H9 (cell line): ENCODE results near the gene PPIH. TPM values are rescaled to one million over a fixed set of nuclear protein-coding genes. Genes with fewer than 3 reads are reported as not detected.

Experiments used
- DNase-seq: peaks from one replicate; pipeline ENCODE4 v3.0.0-alpha.2; 2017
- H2AFZ ChIP-seq: one replicate; pipeline ENCODE4 v1.6.1; 2013; ENCODE audit warnings: mild to moderate bottlenecking, low read length, control low read depth, moderate library complexity
- H2AK5ac ChIP-seq: 2 replicates; pipeline ENCODE4 v1.6.1; 2013; ENCODE audit warnings: low read length, control low read depth, mixed read lengths; ENCODE audit not compliant: insufficient read length
- H2BK120ac ChIP-seq: one replicate; pipeline ENCODE4 v1.6.1; 2013; ENCODE audit warnings: low read depth, mild to moderate bottlenecking, low read length, control low read depth, inconsistent platforms; ENCODE audit not compliant: poor library complexity, severe bottlenecking
- H2BK12ac ChIP-seq: 2 replicates; pipeline ENCODE4 v1.6.1; 2013; ENCODE audit warnings: low read length, control low read depth, mixed read lengths, low read depth; ENCODE audit not compliant: insufficient read length
- H2BK15ac ChIP-seq: 2 replicates; pipeline ENCODE4 v1.6.1; 2013; ENCODE audit warnings: low read depth, low read length, control low read depth
- H2BK20ac ChIP-seq: one replicate; pipeline ENCODE4 v1.6.1; 2013; ENCODE audit warnings: low read depth, mild to moderate bottlenecking, low read length, control low read depth, inconsistent platforms; ENCODE audit not compliant: poor library complexity, severe bottlenecking
- H2BK5ac ChIP-seq: 2 replicates; pipeline ENCODE4 v1.6.1; 2013; ENCODE audit warnings: low read length, control low read depth, mixed read lengths; ENCODE audit not compliant: insufficient read length
- H3K14ac ChIP-seq: 2 replicates; pipeline ENCODE4 v1.6.1; 2013; ENCODE audit warnings: low read length, control low read depth; ENCODE audit not compliant: insufficient read depth
- H3K18ac ChIP-seq: 2 replicates; pipeline ENCODE4 v1.6.1; 2013; ENCODE audit warnings: low read depth, mild to moderate bottlenecking, mixed read lengths, low read length, control low read depth; ENCODE audit not compliant: insufficient read length
- H3K23ac ChIP-seq: 2 replicates; pipeline ENCODE4 v1.6.1; 2013; ENCODE audit warnings: low read length, control low read depth, mixed read lengths, low read depth; ENCODE audit not compliant: insufficient read length
- H3K23me2 ChIP-seq: 2 replicates; pipeline ENCODE4 v1.6.1; 2013; ENCODE audit warnings: low read depth, mild to moderate bottlenecking, mixed read lengths, low read length, control low read depth; ENCODE audit not compliant: insufficient read length, poor library complexity, severe bottlenecking
- H3K27ac ChIP-seq: 2 replicates; pipeline ENCODE4 v1.5.1; 2013; ENCODE audit warnings: low read length, control low read depth, mixed read lengths, low read depth; ENCODE audit not compliant: insufficient read length
- H3K27me3 ChIP-seq: 2 replicates; pipeline ENCODE4 v1.6.1; 2013; ENCODE audit warnings: low read length, control low read depth, inconsistent platforms; ENCODE audit not compliant: insufficient read depth
- H3K4ac ChIP-seq: 2 replicates; pipeline ENCODE4 v1.6.1; 2013; ENCODE audit warnings: low read depth, mild to moderate bottlenecking, control low read depth, inconsistent platforms, low read length, moderate library complexity
- H3K4me1 ChIP-seq: 2 replicates; pipeline ENCODE4 v1.6.1; 2013; ENCODE audit warnings: low read length, control low read depth, inconsistent platforms; ENCODE audit not compliant: insufficient read depth
- H3K4me2 ChIP-seq: 2 replicates; pipeline ENCODE4 v1.6.1; 2013; ENCODE audit warnings: low read length, control low read depth, mixed read lengths; ENCODE audit not compliant: insufficient read length, insufficient read depth
- H3K56ac ChIP-seq: 2 replicates; pipeline ENCODE4 v1.6.1; 2013; ENCODE audit warnings: low read depth, mild to moderate bottlenecking, mixed read lengths, low read length, control low read depth; ENCODE audit not compliant: insufficient read length
- H3K79me1 ChIP-seq: 2 replicates; pipeline ENCODE4 v1.6.1; 2013; ENCODE audit warnings: low read depth, mild to moderate bottlenecking, moderate library complexity, low read length, control low read depth, inconsistent platforms; ENCODE audit not compliant: insufficient read depth, poor library complexity, severe bottlenecking
- H3K79me2 ChIP-seq: 2 replicates; pipeline ENCODE4 v1.6.1; 2013; ENCODE audit warnings: low read length, control low read depth, inconsistent platforms; ENCODE audit not compliant: insufficient read depth
- H3K9ac ChIP-seq: 2 replicates; pipeline ENCODE4 v1.6.1; 2013; ENCODE audit warnings: low read length, control low read depth, mixed read lengths; ENCODE audit not compliant: insufficient read length; ENCODE audit errors: extremely low read depth
- H3K9me3 ChIP-seq: one replicate; pipeline ENCODE4 v1.6.1; 2013; ENCODE audit warnings: low read depth, low read length, inconsistent platforms; ENCODE audit not compliant: control insufficient read depth
- H3T11ph ChIP-seq: one replicate; pipeline ENCODE4 v1.6.1; 2013; ENCODE audit warnings: mild to moderate bottlenecking, low read length, control low read depth, inconsistent platforms
- H4K20me1 ChIP-seq: one replicate; pipeline ENCODE4 v1.6.1; 2013; ENCODE audit not compliant: control insufficient read depth, insufficient read length, insufficient read depth
- H4K5ac ChIP-seq: 2 replicates; pipeline ENCODE4 v1.6.1; 2013; ENCODE audit warnings: low read depth, mild to moderate bottlenecking, mixed read lengths, low read length, control low read depth; ENCODE audit not compliant: insufficient read length
- H4K8ac ChIP-seq: replicated peaks from 2 replicates; pipeline ENCODE4 v1.6.1; 2013; ENCODE audit warnings: low read length, control low read depth, mixed read lengths, low read depth; ENCODE audit not compliant: insufficient read length
- H4K91ac ChIP-seq: 2 replicates; pipeline ENCODE4 v1.6.1; 2013; ENCODE audit warnings: low read depth, mild to moderate bottlenecking, moderate library complexity, mixed read lengths, low read length, control low read depth; ENCODE audit not compliant: insufficient read length
- H3K27ac Mint-ChIP-seq, 3 experiments: 2 replicates in 2 of 3; 3 replicates in 1 of 3; pipeline ENCODE4 v1.8.0; 2020 to 2021; ENCODE audit warnings: mixed read lengths in 3 of 3, mild to moderate bottlenecking in 1 of 3, moderate library complexity in 1 of 3
- H3K27me3 Mint-ChIP-seq: 2 replicates; pipeline ENCODE4 v1.8.0; 2021; ENCODE audit warnings: low read depth, mild to moderate bottlenecking, moderate library complexity, mixed read lengths
- H3K36me3 Mint-ChIP-seq, 3 experiments: 2 replicates in 2 of 3; 3 replicates in 1 of 3; pipeline ENCODE4 v1.8.0; 2020 to 2021; ENCODE audit warnings: low read depth in 3 of 3, mixed read lengths in 3 of 3; ENCODE audit not compliant: insufficient read depth in 1 of 3
- H3K4me1 Mint-ChIP-seq, 2 experiments: 2 replicates each; pipeline ENCODE4 v1.8.0; 2020; ENCODE audit warnings: mixed read lengths in 2 of 2
- H3K4me3 Mint-ChIP-seq, 2 experiments: 2 replicates in 1 of 2; 3 replicates in 1 of 2; pipeline ENCODE4 v1.8.0; 2020 to 2021; ENCODE audit warnings: mild to moderate bottlenecking in 2 of 2, mixed read lengths in 2 of 2, moderate library complexity in 1 of 2
- H3K9me3 Mint-ChIP-seq, 2 experiments: 2 replicates in 1 of 2; 3 replicates in 1 of 2; pipeline ENCODE4 v1.8.0; 2020; ENCODE audit warnings: mild to moderate bottlenecking in 2 of 2, mixed read lengths in 2 of 2, moderate library complexity in 1 of 2
- CTCF ChIP-seq: fragments of 200-600 bp; sonication (generic); conservative IDR thresholded peaks from 3 replicates; pipeline ENCODE4 v1.8.0; 2021; ENCODE audit warnings: antibody characterized with exemption, mild to moderate bottlenecking
- WGBS: extraction: QIAGEN DNeasy Blood & Tissue Kit; methylation state at CpG from one replicate; pipeline ENCODE4 v1.1.7; 2013; ENCODE audit warnings: missing lambda C conversion rate, low lambda C conversion rate, mixed read lengths; ENCODE audit not compliant: insufficient read length; ENCODE audit errors: extremely low coverage; 5-methylcytosine and 5-hydroxymethylcytosine counted together
- total RNA-seq: library from RNA; stranded (reverse); gene quantifications from 2 replicates; pipeline ENCODE4 v1.2.1, GENCODE V29; 2021

Gene PPIH
- total RNA-seq, 1 experiment from 2014 or later: 89.3 TPM

DNA sequence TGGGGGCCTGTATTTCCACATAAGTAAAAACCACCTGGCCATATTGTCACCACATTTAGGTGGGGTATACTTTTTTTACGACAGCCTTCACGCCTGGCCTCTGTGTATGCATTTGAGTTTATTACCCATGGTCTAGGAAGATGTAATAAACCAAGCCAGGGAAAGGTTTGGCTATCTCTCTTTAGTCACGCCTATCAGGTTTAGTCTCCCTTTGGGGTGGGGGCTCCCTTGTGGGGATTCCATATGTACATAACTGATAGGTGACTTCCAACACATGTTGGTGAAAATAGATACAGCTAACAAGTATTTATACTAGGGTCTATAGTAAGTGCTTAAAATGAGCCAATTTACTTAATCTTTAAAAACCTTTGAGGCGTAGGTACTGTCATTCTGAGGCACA, 28.2 kb downstream of the PPIH start:
- Histone ChIP-seq H3K23me2 (peaks cover 8% of the 10 kb centered on the region), H3K18ac (no peak overlapping the region), H3K9me3 (no peaks in the 10 kb centered on the region), H3K79me2 (peaks cover 81% of the 10 kb centered on the region), H2BK20ac (no peak overlapping the region), H2BK5ac (no peak overlapping the region), H2AK5ac (no peak overlapping the region), H3K79me1 (no peaks in the 10 kb centered on the region), H3K56ac (no peak overlapping the region), H3T11ph (no peak overlapping the region), H3K9ac (no peak overlapping the region), H4K20me1 (no peaks in the 10 kb centered on the region), H3K4me1 (peaks cover 2% of the 10 kb centered on the region), H2BK15ac (no peak overlapping the region), H3K4ac (no peak overlapping the region), H4K91ac (no peak overlapping the region), H3K23ac (no peak overlapping the region), H4K8ac (no peak overlapping the region), H2AFZ (no peak overlapping the region), H2BK12ac (no peak overlapping the region), H4K5ac (no peak overlapping the region), H3K14ac (no peak overlapping the region), H3K27ac (no peak overlapping the region), H3K4me2 (peak overlapping the region; percentile 29), H2BK120ac (no peak overlapping the region), H3K27me3 (no peaks in the 10 kb centered on the region)
- H3K36me3 Mint-ChIP-seq: peaks cover 29 to 49% (median 47%) of the 10 kb centered on the region in 3 experiments
- peaks cover 61 to 69% of the 10 kb centered on the region in 2 experiments for H3K4me1 Mint-ChIP-seq
- no peak overlapping the region for H3K27ac Mint-ChIP-seq
- no CpG with 5 or more reads among the region's 4 CpGs for WGBS
- TF ChIP-seq CTCF: no peak
- H3K4me3 Mint-ChIP-seq: peak overlapping the region; percentile 34 to 38; a peak in 3 of 5 replicates
- H3K27me3 Mint-ChIP-seq: no peaks in the 10 kb centered on the region
- no peaks in the 10 kb centered on the region for H3K9me3 Mint-ChIP-seq
- no peak for DNase-seq
